Lower lobe of right lung (tissue), 2 donors: ENCODE measurements around the gene UNK. TPM values are rescaled to one million over a fixed set of nuclear protein-coding genes. Genes with fewer than 3 reads are reported as not detected.
A peak's percentile ranks its signal among the peaks of the same experiment; 100 is the strongest.

ENCODE experiments used
- ATAC-seq, 2 donors: fragments of 200-7000 bp; cut with Tn5 transposase; one replicate each; pipeline ENCODE4 v1.9.1; 2020 to 2022; ENCODE audit warnings: mild to moderate bottlenecking in 2 of 2, moderate library complexity in 2 of 2
- DNase-seq: peaks from one replicate; pipeline ENCODE4 v3.0.0-alpha.2; 2020
- H3K27ac ChIP-seq: fragments of 200-600 bp; one replicate; pipeline ENCODE4 v1.8.0; 2022
- H3K27me3 ChIP-seq: fragments of 200-600 bp; one replicate; pipeline ENCODE4 v1.8.0; 2022; ENCODE audit warnings: low read depth
- H3K36me3 ChIP-seq: fragments of 200-600 bp; one replicate; pipeline ENCODE4 v1.8.0; 2022; ENCODE audit warnings: mild to moderate bottlenecking
- H3K4me1 ChIP-seq: fragments of 200-600 bp; one replicate; pipeline ENCODE4 v1.8.0; 2022
- H3K4me3 ChIP-seq: fragments of 200-600 bp; one replicate; pipeline ENCODE4 v1.8.0; 2022; ENCODE audit warnings: mild to moderate bottlenecking
- H3K9me3 ChIP-seq: fragments of 200-600 bp; one replicate; pipeline ENCODE4 v1.8.0; 2022
- intact Hi-C: fragments of 100-400 bp; cut with DNase I; formaldehyde crosslinking; loops from one replicate; pipeline ENCODE4 v1.11.0; 2022
- total RNA-seq: library from RNA; stranded (reverse); fragmentation: NEBNext Ultra II Directional; extraction: Animal tissue kit (Norgen Biotek cat#: 25700); gene quantifications from one replicate; pipeline ENCODE4 v1.2.1, GENCODE V29; 2021
- TF ChIP-seq, protein P1 (sequence below): fragments of 200-600 bp; IDR thresholded peaks from one replicate; pipeline ENCODE4 v1.8.0; 2022; ENCODE audit warnings: antibody characterized with exemption, mild to moderate bottlenecking
- donor health status: DM: no; HTN: yes; CAD: no; lungs with severe emphysema.

Gene UNK
- total RNA-seq, 1 donor from 2014 or later, result 31.1 TPM

DNA sequence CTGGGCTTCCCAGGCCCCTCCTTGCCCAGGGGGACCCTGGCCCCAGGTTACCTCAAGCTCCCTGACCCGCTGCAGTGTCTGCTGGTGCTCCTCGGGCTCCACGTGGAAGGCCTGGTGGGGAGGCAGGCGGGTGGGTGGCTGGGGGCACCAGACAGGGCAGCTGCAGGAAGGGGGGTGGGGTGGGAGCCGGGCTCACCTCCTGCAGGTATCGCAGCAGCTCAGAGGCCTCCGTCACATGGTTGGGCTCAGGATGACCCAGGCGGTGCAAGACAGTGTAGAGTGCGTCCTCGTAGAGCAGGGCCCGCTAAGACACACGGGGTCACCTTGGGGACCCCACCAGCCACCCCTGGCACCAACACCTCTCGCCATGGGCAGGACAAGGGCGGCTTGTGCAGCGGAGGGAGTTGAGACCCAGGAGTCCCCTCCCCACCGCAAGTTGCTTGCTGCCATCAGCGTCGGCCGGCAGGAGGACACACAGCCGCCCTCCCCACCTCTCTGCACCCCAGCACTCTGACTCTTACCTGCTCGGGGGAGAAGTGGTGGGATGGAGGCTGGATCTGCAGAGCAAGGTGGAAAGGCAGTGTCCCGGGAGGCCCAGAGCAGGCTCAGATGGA, 58.5 kb downstream of the UNK start:
- Histone ChIP-seq H3K36me3 (peaks cover 43% of the 10 kb centered on the region), H3K27me3 (no peaks in the 10 kb centered on the region), H3K4me3 (peak overlapping the region; percentile 59), H3K9me3 (no peaks in the 10 kb centered on the region), H3K27ac (peak overlapping the region; percentile 90), H3K4me1 (peaks cover 59% of the 10 kb centered on the region)
- TF ChIP-seq, protein P1, sequence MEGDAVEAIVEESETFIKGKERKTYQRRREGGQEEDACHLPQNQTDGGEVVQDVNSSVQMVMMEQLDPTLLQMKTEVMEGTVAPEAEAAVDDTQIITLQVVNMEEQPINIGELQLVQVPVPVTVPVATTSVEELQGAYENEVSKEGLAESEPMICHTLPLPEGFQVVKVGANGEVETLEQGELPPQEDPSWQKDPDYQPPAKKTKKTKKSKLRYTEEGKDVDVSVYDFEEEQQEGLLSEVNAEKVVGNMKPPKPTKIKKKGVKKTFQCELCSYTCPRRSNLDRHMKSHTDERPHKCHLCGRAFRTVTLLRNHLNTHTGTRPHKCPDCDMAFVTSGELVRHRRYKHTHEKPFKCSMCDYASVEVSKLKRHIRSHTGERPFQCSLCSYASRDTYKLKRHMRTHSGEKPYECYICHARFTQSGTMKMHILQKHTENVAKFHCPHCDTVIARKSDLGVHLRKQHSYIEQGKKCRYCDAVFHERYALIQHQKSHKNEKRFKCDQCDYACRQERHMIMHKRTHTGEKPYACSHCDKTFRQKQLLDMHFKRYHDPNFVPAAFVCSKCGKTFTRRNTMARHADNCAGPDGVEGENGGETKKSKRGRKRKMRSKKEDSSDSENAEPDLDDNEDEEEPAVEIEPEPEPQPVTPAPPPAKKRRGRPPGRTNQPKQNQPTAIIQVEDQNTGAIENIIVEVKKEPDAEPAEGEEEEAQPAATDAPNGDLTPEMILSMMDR, result no peak
- intact Hi-C loops, result no loop called here
- ATAC-seq (no peak), DNase-seq (no peak)

GRCh38 chr17:75843577-75844529, 59.2 kb downstream of the UNK start, which contains the start of gene UNC13D:
TSS of gene UNC13D (minus strand) at chr17:75844404. CDS start at chr17:75844337, 67 bp downstream.
- intact Hi-C loops, result no loop called here
- no peaks in the 10 kb centered on the region for H3K9me3 ChIP-seq
- TF ChIP-seq, protein P1, result no peak
- H3K4me3 ChIP-seq, result peak within 1 kb of the TSS; percentile 59
- peak within 1 kb of the TSS; percentile 90 for H3K27ac ChIP-seq
- H3K36me3 ChIP-seq, result peaks cover 47% of the 10 kb centered on the region
- ATAC-seq, result peak; percentile 45 to 51
- peak; percentile 79 for DNase-seq
- no peaks in the 10 kb centered on the region for H3K27me3 ChIP-seq
- peaks cover 66% of the 10 kb centered on the region for H3K4me1 ChIP-seq

- TF ChIP-seq, protein P1, result no peak
- H3K4me3 ChIP-seq, result peak overlapping the region; percentile 59
- H3K27me3 ChIP-seq, result no peaks in the 10 kb centered on the region
- no peaks in the 10 kb centered on the region for H3K9me3 ChIP-seq
- DNase-seq (peak; percentile 87), ATAC-seq (peak; percentile 84 to 86)
- intact Hi-C loops, result no loop called here
- peaks cover 73% of the 10 kb centered on the region for H3K4me1 ChIP-seq
- H3K27ac ChIP-seq, result peak overlapping the region; percentile 90
- peaks cover 52% of the 10 kb centered on the region for H3K36me3 ChIP-seq
These were observed 60.0 kb downstream of the UNK start for GRCh38 chr17:75844530-75845057.

DNA sequence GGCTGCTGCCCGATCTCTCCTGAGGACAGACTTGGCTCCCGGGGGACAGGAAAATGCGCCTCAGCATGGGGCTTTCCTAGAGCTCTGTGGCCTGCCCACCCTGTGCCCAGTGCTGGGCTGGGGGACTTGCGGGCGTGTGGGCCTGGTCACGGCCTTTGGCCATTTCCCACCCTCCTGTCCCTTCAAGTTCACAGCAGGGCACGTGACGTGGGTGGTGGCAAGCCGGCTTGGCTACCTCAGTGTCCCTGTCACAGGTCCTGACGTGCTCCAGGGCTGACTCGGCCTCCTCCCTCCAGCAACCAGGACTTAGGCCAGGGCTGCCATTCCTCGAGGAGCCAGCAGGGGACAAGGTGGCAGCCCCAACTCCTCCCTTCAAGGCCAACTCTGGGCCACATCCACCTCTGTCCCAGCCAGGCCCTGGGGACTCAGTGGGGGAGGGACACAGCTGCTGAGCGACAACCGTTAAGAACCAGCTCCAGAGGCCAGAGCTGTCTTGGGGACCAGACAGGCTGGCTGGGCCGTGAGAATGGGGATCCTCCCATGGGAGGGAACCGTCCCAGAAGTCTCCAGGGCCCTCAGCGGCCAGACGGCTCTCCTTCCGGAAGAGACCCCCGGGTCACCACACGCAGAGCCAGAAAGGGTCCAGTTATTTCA, 60.6 kb downstream of the UNK start:
- H3K36me3 ChIP-seq, result peaks cover 52% of the 10 kb centered on the region
- intact Hi-C loops, result no loop called here
- peaks cover 78% of the 10 kb centered on the region for H3K4me1 ChIP-seq
- H3K4me3 ChIP-seq, result peak overlapping the region; percentile 59
- TF ChIP-seq, protein P1, result peak; percentile 85
- DNase-seq, result peak; percentile 92
- no peaks in the 10 kb centered on the region for H3K9me3 ChIP-seq
- H3K27me3 ChIP-seq, result no peaks in the 10 kb centered on the region
- ATAC-seq, result peak; percentile 82 to 88
- peak overlapping the region; percentile 90 for H3K27ac ChIP-seq
